IMR-90 (cell line): ENCODE results near the gene CCDC71. TPM values are rescaled to one million over a fixed set of nuclear protein-coding genes. Genes with fewer than 3 reads are reported as not detected.

Source experiments
- ATAC-seq: fragments of 200-7000 bp; cut with Tn5 transposase; 2 replicates; pipeline ENCODE4 v1.9.1; 2020; ENCODE audit warnings: low read depth, mild to moderate bottlenecking, moderate library complexity
- BruUV-seq: library from RNA; stranded (reverse); fragments of 400-500 nt; replicated peaks from 2 replicates; lab custom pipeline; 2021; lab: Mats Ljungman, UMichigan
- CTCF ChIA-PET: fragments of 300-600 bp; formaldehyde crosslinking; extraction: SDS; loops from one replicate; lab custom pipeline; 2021; ENCODE audit warnings: antibody characterized with exemption; lab: Yijun Ruan, JAX
- POLR2A ChIA-PET: fragments of 300-600 bp; sonication (Branson Sonifier 250); formaldehyde crosslinking; loops from one replicate; lab custom pipeline; 2022; ENCODE audit warnings: antibody characterized with exemption; ENCODE audit not compliant: unreplicated experiment; lab: Charles Lee
- DNase-seq: peaks from one replicate; pipeline ENCODE4 v3.0.0; 2013
- H2AFZ ChIP-seq: replicated peaks from 2 replicates; pipeline ENCODE3; 2013; ENCODE audit warnings: low read length, mild to moderate bottlenecking; ENCODE audit not compliant: poor library complexity
- H2AK5ac ChIP-seq: 2 replicates; pipeline ENCODE4 v1.6.1; 2013; ENCODE audit warnings: low read depth, low read length, inconsistent platforms
- H2AK9ac ChIP-seq: replicated peaks from 2 replicates; pipeline ENCODE3; 2013; ENCODE audit warnings: mild to moderate bottlenecking, low read depth, low read length, moderate library complexity; ENCODE audit not compliant: poor library complexity
- H2BK120ac ChIP-seq: 2 replicates; pipeline ENCODE4 v1.6.1; 2013; ENCODE audit warnings: low read depth, low read length, inconsistent platforms
- H2BK15ac ChIP-seq: 3 replicates; pipeline ENCODE4 v1.6.1; 2013; ENCODE audit warnings: low read depth, low read length, inconsistent platforms
- H2BK20ac ChIP-seq: 2 replicates; pipeline ENCODE4 v1.6.1; 2013; ENCODE audit warnings: low read depth, mild to moderate bottlenecking, inconsistent platforms, low read length, moderate library complexity
- H2BK5ac ChIP-seq: 2 replicates; pipeline ENCODE4 v1.6.1; 2013; ENCODE audit warnings: mild to moderate bottlenecking, low read depth, low read length, inconsistent platforms; ENCODE audit not compliant: poor library complexity, severe bottlenecking
- H3K14ac ChIP-seq: replicated peaks from 2 replicates; pipeline ENCODE4 v1.6.1; 2013; ENCODE audit warnings: low read depth, low read length, inconsistent platforms
- H3K18ac ChIP-seq: 2 replicates; pipeline ENCODE4 v1.6.1; 2013; ENCODE audit warnings: low read depth, low read length, control low read depth
- H3K23ac ChIP-seq: 2 replicates; pipeline ENCODE4 v1.6.1; 2013; ENCODE audit warnings: low read depth, low read length, inconsistent platforms
- H3K27ac ChIP-seq: 2 replicates; pipeline ENCODE4 v1.5.1; 2013; ENCODE audit warnings: mild to moderate bottlenecking, control low read depth, low read length; ENCODE audit not compliant: insufficient read depth
- H3K27me3 ChIP-seq: 2 replicates; pipeline ENCODE4 v1.6.1; 2013; ENCODE audit warnings: low read length; ENCODE audit not compliant: control insufficient read depth, insufficient read depth
- H3K36me3 ChIP-seq: 2 replicates; pipeline ENCODE4 v1.6.1; 2013; ENCODE audit warnings: low read length, mixed read lengths; ENCODE audit not compliant: control insufficient read depth, insufficient read depth
- H3K4ac ChIP-seq: 2 replicates; pipeline ENCODE4 v1.6.1; 2013; ENCODE audit warnings: low read depth, low read length, inconsistent platforms
- H3K4me1 ChIP-seq: 2 replicates; pipeline ENCODE4 v1.6.1; 2013; ENCODE audit warnings: low read length, mixed read lengths; ENCODE audit not compliant: control insufficient read depth, insufficient read depth
- H3K4me2 ChIP-seq: 2 replicates; pipeline ENCODE4 v1.6.1; 2013; ENCODE audit warnings: low read depth, mild to moderate bottlenecking, control low read depth, low read length, moderate library complexity
- H3K4me3 ChIP-seq: 2 replicates; pipeline ENCODE4 v1.5.1; 2013; ENCODE audit warnings: low read depth, mild to moderate bottlenecking, control low read depth, low read length, moderate library complexity; ENCODE audit not compliant: insufficient read depth
- H3K56ac ChIP-seq: 2 replicates; pipeline ENCODE4 v1.6.1; 2013; ENCODE audit warnings: low read length, inconsistent platforms; ENCODE audit not compliant: insufficient read depth; ENCODE audit errors: extremely low read depth
- H3K79me1 ChIP-seq, 2 experiments: 2 replicates each; pipeline ENCODE4 v1.6.1; 2013; ENCODE audit warnings: low read length in 2 of 2, inconsistent platforms in 1 of 2, low read depth in 1 of 2
- H3K9ac ChIP-seq: 2 replicates; pipeline ENCODE4 v1.6.1; 2013; ENCODE audit warnings: low read depth, low read length, control low read depth
- H3K9me1 ChIP-seq: 2 replicates; pipeline ENCODE4 v1.6.1; 2013; ENCODE audit warnings: low read length, inconsistent platforms; ENCODE audit not compliant: insufficient read depth
- H3K9me3 ChIP-seq: 2 replicates; pipeline ENCODE4 v1.6.1; 2013; ENCODE audit warnings: low read length; ENCODE audit not compliant: control insufficient read depth, insufficient read depth
- H4K20me1 ChIP-seq: 2 replicates; pipeline ENCODE4 v1.6.1; 2013; ENCODE audit warnings: low read length, inconsistent platforms; ENCODE audit not compliant: insufficient read depth
- H4K5ac ChIP-seq: 2 replicates; pipeline ENCODE4 v1.6.1; 2013; ENCODE audit warnings: mild to moderate bottlenecking, low read depth, low read length, control low read depth
- H4K8ac ChIP-seq, 2 experiments: 2 replicates each; pipeline ENCODE4 v1.6.1; 2013; ENCODE audit warnings: low read depth in 2 of 2, low read length in 2 of 2, control low read depth in 1 of 2, inconsistent platforms in 1 of 2
- H4K91ac ChIP-seq: 2 replicates; pipeline ENCODE4 v1.6.1; 2013; ENCODE audit warnings: low read depth, low read length, inconsistent platforms; ENCODE audit not compliant: insufficient read depth
- BHLHE40 ChIP-seq: fragments of 150-350 bp; IDR thresholded peaks from 2 replicates; pipeline ENCODE4 v1.6.1; 2016; ENCODE audit warnings: mild to moderate bottlenecking, low read depth, low read length
- CEBPB ChIP-seq: IDR thresholded peaks from 2 replicates; pipeline ENCODE4 v1.6.1; 2012; ENCODE audit warnings: low read depth, low read length, improper control_type of control experiment
- CHD1 ChIP-seq: IDR thresholded peaks from 2 replicates; pipeline ENCODE4 v1.6.1; 2012; ENCODE audit warnings: low read depth, low read length, improper control_type of control experiment
- FOS ChIP-seq: fragments of 150-350 bp; IDR thresholded peaks from 2 replicates; pipeline ENCODE4 v1.6.1; 2016; ENCODE audit warnings: low read depth, low read length
- MAFK ChIP-seq: IDR thresholded peaks from 2 replicates; pipeline ENCODE4 v1.6.1; 2012; ENCODE audit warnings: low read depth, low read length, improper control_type of control experiment
- MAZ ChIP-seq: IDR thresholded peaks from 2 replicates; pipeline ENCODE4 v1.6.1; 2012; ENCODE audit warnings: low read depth, mild to moderate bottlenecking, low read length, improper control_type of control experiment, moderate library complexity, borderline replicate concordance
- MXI1 ChIP-seq: IDR thresholded peaks from 2 replicates; pipeline ENCODE4 v1.6.1; 2012; ENCODE audit warnings: low read depth, mild to moderate bottlenecking, low read length, moderate library complexity, borderline replicate concordance
- NFE2L2 ChIP-seq: fragments of 150-350 bp; IDR thresholded peaks from 2 replicates; pipeline ENCODE4 v1.6.1; 2016; ENCODE audit warnings: low read depth, mild to moderate bottlenecking, low read length
- POLR2A ChIP-seq: IDR thresholded peaks from 2 replicates; pipeline ENCODE4 v1.6.1; 2012; ENCODE audit warnings: mild to moderate bottlenecking, low read depth, low read length
- RAD21 ChIP-seq: IDR thresholded peaks from 2 replicates; pipeline ENCODE4 v1.6.1; 2012; ENCODE audit warnings: low read length, improper control_type of control experiment
- RCOR1 ChIP-seq: IDR thresholded peaks from 2 replicates; pipeline ENCODE4 v1.6.1; 2012; ENCODE audit warnings: mild to moderate bottlenecking, low read length, improper control_type of control experiment; ENCODE audit not compliant: insufficient replicate concordance
- RFX5 ChIP-seq: IDR thresholded peaks from 2 replicates; pipeline ENCODE4 v1.8.0; 2012; ENCODE audit warnings: low read depth, mild to moderate bottlenecking, low read length, moderate library complexity
- SMC3 ChIP-seq: fragments of 150-350 bp; IDR thresholded peaks from 2 replicates; pipeline ENCODE4 v1.6.1; 2016; ENCODE audit warnings: low read depth, mild to moderate bottlenecking, antibody characterized with exemption, low read length, moderate library complexity
- WGBS, 2 experiments: methylation state at CpG; one replicate each; pipeline versions ENCODE4 v1.1.5 to v1.1.7; 2013; ENCODE audit warnings: missing lambda C conversion rate in 2 of 2; ENCODE audit not compliant: insufficient read length in 1 of 2; ENCODE audit errors: extremely low coverage in 2 of 2; 5-methylcytosine and 5-hydroxymethylcytosine counted together
- dilution Hi-C: fragments of 300-500 bp; cut with HindIII; formaldehyde crosslinking; loops from one replicate; pipeline ENCODE4 v1.14.3; 2018; ENCODE audit warnings: low sequenced_read_pairs; ENCODE audit not compliant: unreplicated experiment
- in situ Hi-C: fragments of 300-500 bp; cut with MboI; formaldehyde crosslinking; loops from 3 replicates; pipeline ENCODE4 v1.14.3; 2019; ENCODE audit warnings: low sequenced_read_pairs, inconsistent platforms, mixed read lengths
- intact Hi-C: fragments of 100-400 bp; cut with micrococcal nuclease; formaldehyde crosslinking; loops from 2 replicates; pipeline ENCODE4 v1.10.0; 2022
- polyA plus RNA-seq, 3 experiments: library from polyadenylated mRNA; depleted of rRNA; stranded (reverse); fragments of >200 nt; gene quantifications; 2 replicates each; pipeline ENCODE4 v1.2.3, GENCODE V29; 2012; ENCODE audit warnings: low replicate concordance in 1 of 3
- total RNA-seq: library from RNA; depleted of rRNA; stranded (reverse); fragments of >200 nt; gene quantifications from 2 replicates; pipeline ENCODE4 v1.2.3, GENCODE V29; 2012
- TF ChIP-seq, protein P1 (sequence below): conservative IDR thresholded peaks from 2 replicates; pipeline ENCODE4 v1.5.1; 2012; ENCODE audit warnings: mild to moderate bottlenecking, low read depth, low read length, improper control_type of control experiment
- TF ChIP-seq, protein P2 (sequence below): fragments of 150-350 bp; IDR thresholded peaks from 2 replicates; pipeline ENCODE4 v1.6.1; 2017; ENCODE audit warnings: mild to moderate bottlenecking, antibody characterized with exemption, low read length, low read depth
- TF ChIP-seq, protein P3 (sequence below): fragments of 150-350 bp; IDR thresholded peaks from 2 replicates; pipeline ENCODE4 v1.6.1; 2016; ENCODE audit warnings: low read depth, mild to moderate bottlenecking, low read length, moderate library complexity, borderline replicate concordance

The CCDC71 gene
- total and polyA plus RNA-seq, 2 of the 4 experiments (the other 2 are of a cell fraction), result 29.4 to 35.9 TPM

DNA sequence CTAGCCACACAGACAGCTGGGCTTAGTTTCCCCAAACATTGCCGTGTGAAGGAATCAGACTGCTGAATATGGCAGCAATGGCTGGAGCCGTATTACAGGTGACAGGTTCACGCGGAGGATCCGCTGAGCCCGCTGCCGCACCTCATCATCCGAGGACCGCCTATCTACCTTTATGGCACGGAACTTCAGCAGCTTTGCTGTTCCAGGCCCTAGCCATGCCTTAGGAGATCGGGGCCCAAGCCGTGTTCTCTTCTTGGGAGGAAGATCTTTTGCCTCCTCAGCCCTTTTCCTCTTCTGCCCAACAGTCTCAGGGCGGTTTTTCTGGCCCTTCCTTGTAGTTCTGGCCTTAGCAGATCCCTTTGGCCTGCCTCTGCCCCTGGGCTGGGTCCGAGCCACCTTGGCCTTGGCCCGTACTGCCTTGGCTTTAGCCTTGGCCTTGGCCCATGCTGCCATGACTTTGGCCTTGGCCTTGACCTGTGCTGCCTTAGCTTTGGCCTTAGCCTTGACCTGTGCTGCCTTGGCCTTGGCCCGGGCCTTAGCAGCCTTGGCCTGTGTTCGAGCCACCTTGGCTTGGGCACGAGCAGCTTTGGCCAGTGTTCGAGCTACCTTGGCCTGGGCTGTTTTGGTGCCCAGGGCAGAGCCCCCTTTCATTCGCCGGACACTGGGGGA, 3.2 kb downstream of the CCDC71 start:
- dilution Hi-C loops (no loop called here), intact Hi-C loops (no loop called here), in situ Hi-C loops (loop anchor here (25.0 kb wide), 1 partner anchor 274 kb away; the partner anchor contains the start of gene NICN1)
- Histone ChIP-seq H3K36me3 (peaks cover 25% of the 10 kb centered on the region), H3K18ac (no peak overlapping the region), H3K56ac (no peak overlapping the region), H4K8ac (no peak overlapping the region), H3K9me1 (peaks cover 32% of the 10 kb centered on the region), H3K4me1 (peaks cover 9% of the 10 kb centered on the region), H3K79me1 (peaks cover 37 to 64% of the 10 kb centered on the region in 2 experiments), H2BK20ac (no peak overlapping the region), H3K14ac (no peak overlapping the region), H3K4ac (no peak overlapping the region), H4K91ac (no peak overlapping the region), H2AK5ac (no peak overlapping the region), H2BK120ac (no peak overlapping the region), H4K20me1 (peaks cover 8% of the 10 kb centered on the region; the same call in 1 of the 2 replicates), H3K9me3 (no peaks in the 10 kb centered on the region), H3K27me3 (no peaks in the 10 kb centered on the region), H2AFZ (no peak overlapping the region), H4K5ac (no peak overlapping the region), H3K4me2 (no peak overlapping the region), H3K27ac (no peak overlapping the region), H2BK15ac (no peak overlapping the region), H3K23ac (no peak overlapping the region), H3K4me3 (no peak overlapping the region), H2AK9ac (no peak overlapping the region), H2BK5ac (no peak overlapping the region), H3K9ac (no peak overlapping the region)
- 99% methylated on average over 18 of the region's 21 CpGs; no CpG with 5 or more reads in 1 of the 2 experiments for WGBS, 2 experiments
- ChIA-PET POLR2A (no interaction called here), CTCF (no interaction called here)
- DNase-seq (no peak), ATAC-seq (no peak)
- BruUV-seq, result no TSS peak
- TF ChIP-seq MAFK (no peak), MAZ (no peak), RFX5 (no peak), RAD21 (no peak), RCOR1 (no peak), FOS (no peak), BHLHE40 (no peak), MXI1 (no peak), NFE2L2 (no peak), CHD1 (no peak), CEBPB (no peak), SMC3 (no peak), POLR2A (no peak)
- TF ChIP-seq, protein P1, sequence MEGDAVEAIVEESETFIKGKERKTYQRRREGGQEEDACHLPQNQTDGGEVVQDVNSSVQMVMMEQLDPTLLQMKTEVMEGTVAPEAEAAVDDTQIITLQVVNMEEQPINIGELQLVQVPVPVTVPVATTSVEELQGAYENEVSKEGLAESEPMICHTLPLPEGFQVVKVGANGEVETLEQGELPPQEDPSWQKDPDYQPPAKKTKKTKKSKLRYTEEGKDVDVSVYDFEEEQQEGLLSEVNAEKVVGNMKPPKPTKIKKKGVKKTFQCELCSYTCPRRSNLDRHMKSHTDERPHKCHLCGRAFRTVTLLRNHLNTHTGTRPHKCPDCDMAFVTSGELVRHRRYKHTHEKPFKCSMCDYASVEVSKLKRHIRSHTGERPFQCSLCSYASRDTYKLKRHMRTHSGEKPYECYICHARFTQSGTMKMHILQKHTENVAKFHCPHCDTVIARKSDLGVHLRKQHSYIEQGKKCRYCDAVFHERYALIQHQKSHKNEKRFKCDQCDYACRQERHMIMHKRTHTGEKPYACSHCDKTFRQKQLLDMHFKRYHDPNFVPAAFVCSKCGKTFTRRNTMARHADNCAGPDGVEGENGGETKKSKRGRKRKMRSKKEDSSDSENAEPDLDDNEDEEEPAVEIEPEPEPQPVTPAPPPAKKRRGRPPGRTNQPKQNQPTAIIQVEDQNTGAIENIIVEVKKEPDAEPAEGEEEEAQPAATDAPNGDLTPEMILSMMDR, result no peak
- TF ChIP-seq, protein P2, sequence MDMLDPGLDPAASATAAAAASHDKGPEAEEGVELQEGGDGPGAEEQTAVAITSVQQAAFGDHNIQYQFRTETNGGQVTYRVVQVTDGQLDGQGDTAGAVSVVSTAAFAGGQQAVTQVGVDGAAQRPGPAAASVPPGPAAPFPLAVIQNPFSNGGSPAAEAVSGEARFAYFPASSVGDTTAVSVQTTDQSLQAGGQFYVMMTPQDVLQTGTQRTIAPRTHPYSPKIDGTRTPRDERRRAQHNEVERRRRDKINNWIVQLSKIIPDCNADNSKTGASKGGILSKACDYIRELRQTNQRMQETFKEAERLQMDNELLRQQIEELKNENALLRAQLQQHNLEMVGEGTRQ, result no peak
- TF ChIP-seq, protein P3, sequence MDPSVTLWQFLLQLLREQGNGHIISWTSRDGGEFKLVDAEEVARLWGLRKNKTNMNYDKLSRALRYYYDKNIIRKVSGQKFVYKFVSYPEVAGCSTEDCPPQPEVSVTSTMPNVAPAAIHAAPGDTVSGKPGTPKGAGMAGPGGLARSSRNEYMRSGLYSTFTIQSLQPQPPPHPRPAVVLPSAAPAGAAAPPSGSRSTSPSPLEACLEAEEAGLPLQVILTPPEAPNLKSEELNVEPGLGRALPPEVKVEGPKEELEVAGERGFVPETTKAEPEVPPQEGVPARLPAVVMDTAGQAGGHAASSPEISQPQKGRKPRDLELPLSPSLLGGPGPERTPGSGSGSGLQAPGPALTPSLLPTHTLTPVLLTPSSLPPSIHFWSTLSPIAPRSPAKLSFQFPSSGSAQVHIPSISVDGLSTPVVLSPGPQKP, result no peak
